Glomerular visceral epithelial cell (primary cell): Measurements from ENCODE around the gene RNF25.

Source experiments
- DNase-seq: peaks from one replicate; pipeline ENCODE4 v3.0.0-alpha.2; 2016; ENCODE audit errors: extremely low spot score

RNF25 gene

DNA sequence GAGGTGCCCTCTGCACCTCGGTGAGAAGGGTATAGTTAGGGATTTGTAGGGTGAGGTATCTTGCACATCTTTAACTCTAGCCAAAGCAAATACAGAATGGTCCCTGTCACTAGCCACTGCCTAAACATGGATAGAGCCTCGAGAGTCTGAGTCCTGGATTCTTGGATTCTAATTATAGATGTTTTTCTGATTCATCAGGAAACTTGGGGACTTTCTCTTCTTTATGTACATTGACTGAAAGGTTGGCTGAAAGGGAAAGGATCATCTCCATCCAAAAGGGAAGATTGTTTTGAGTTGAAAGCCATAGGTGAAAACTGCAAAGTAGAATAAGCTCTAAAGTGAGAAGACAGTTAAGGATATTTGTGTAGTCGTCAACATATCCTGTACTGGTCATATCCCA lies 8.3 kb upstream of the RNF25 start:
- DNase-seq: no peak

DNA sequence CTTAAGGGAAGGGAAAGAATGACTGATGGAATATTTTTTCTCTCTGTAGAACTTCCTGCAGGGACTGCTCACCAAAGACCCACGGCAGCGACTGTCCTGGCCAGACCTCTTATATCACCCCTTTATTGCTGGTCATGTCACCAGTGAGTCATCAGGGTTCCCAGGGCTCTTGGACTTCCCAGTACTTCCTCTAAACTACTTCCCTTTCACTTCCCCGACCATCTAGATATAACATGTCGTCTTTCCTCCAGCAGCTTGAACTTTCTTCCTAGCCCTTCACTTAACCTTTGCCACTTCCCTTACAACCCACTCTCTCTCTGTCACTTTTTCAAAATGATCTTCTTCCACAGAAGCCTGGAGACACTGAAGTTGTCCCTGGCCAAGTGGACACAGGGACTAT lies 7.3 kb upstream of the RNF25 start:
- no peak for DNase-seq

- no peak for DNase-seq
Observed at GRCh38 chr2:218671097-218671653, 627 bp downstream of the RNF25 start.

DNA sequence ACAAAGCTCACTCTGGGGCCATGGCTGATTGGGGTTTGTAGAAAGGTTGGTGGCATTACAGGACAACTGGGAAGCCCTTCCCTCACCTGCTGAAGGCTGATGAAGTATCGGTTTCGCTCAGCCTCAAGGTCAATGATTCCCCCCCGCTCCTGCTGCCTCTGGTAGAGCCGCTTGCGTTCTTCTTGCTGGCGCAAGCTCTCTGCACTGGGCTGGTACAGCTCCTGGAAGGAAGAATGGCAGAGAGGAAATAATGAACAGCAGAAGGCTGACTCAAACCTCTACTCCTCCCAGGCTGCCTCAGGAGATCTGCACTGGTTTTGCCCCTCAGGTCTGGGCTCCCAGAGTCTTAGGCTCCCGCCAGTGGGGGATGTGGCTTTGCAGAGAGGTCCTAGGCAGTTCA lies 7.1 kb downstream of the RNF25 start:
- no peak for DNase-seq

DNA sequence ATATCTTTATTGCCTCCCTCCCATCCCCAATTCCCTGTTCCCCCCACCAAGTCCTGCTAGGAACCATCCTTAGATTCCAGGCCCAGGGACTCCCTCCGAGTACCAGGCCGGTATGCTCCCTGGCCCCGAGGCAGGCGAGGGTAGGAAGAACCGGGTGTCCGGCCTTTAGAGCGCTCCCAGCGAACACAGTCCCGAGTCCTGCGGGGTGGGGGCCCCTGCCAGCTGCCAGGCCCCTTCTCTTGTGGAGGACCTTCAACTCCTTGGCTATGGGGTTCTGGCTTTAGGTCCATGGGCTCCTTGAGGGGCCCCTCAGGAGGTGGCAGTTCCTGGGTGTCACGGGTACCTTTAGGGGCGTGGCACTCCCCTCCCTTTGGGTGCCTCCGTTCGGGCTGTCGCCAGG lies 7.9 kb downstream of the RNF25 start:
- no peak for DNase-seq

DNA sequence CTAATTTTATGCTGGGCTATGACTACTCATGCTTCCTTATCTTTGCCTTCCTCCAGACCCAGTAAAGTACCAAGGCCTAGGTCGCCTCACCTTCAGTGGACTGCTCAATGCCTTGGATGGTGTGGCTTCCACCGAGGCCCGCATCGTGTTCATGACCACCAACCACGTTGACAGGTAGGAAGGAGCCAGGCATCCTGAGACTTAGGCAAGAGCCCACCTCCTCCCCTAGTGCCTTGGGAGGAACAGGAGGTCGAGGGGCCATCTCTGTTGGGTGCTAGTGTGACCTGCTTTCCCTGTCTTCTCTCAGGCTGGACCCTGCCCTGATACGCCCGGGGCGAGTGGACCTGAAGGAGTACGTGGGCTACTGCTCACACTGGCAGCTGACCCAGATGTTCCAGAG lies 9.0 kb downstream of the RNF25 start:
- DNase-seq: no peak

DNA sequence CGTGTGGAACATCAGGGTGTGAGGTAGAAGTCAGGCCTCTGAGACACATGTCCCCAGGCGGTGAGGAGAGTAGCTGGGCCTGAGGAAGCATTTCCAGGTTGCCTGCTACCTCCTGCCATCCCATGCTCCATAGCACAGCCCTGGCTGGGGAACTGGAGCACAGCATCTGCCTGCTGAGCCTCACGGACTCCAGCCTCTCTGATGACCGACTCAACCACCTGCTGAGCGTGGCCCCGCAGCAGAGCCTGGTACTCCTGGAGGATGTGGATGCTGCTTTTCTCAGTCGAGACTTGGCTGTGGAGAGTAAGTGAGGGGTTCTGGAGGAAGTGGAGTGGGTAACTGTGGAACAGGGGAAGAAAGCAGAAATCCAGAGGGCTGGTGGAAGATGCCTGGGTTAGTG lies 9.4 kb downstream of the RNF25 start:
- no peak for DNase-seq

- no peak for DNase-seq
Observed at GRCh38 chr2:218659988-218660358, 11.8 kb downstream of the RNF25 start.

DNA sequence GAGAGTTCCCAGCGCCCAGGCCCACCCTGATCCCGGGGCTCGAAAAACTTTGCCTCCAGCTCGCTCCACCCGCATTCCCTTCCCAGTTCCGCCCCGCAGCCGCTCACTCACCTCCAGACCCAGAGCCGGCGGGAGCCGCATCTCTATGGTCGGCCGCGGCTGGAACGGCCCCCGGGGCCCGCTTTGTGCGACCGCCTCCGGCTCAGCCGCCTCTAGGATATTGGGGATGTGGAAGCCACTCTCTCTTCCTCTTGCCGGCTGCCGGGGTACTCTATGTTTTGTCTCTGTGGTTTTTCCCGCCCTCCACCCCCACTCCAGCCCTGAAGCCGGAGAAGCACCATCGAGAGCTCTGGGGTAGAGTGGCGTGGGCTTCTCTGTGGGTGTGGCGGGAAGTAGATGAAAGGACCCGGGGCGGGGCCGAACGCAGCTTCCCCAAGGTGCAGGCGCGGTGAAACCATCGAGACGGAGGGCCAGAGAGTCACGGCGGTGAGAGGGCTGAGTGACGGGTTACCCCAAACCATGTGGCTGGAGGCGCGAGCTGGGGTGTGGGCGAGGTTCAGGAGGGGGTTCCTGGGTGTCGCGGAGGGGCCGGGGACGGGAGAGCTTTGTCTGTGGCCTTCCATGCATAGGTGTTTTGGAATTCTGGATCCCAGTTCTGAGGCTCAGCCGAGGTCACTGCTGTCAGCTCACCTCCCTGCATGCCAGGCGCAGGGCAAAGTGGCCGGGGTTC lies 12.4 kb downstream of the RNF25 start, which contains the start of the genes BCS1L and ZNF142:
Gene BCS1L, plus strand, starts transcription at position 426 of the 730 bp plus-strand sequence. CDS start 1,305 bp downstream, outside the sequence.
Gene ZNF142, minus strand, starts transcription at position 366 of the 730 bp plus-strand sequence. CDS start 3,194 bp downstream, outside the sequence.
- peak; percentile 92 for DNase-seq

GRCh38 chr2:218658671-218659257 lies 13.0 kb downstream of the RNF25 start:
- DNase-seq: peak; percentile 61

DNA sequence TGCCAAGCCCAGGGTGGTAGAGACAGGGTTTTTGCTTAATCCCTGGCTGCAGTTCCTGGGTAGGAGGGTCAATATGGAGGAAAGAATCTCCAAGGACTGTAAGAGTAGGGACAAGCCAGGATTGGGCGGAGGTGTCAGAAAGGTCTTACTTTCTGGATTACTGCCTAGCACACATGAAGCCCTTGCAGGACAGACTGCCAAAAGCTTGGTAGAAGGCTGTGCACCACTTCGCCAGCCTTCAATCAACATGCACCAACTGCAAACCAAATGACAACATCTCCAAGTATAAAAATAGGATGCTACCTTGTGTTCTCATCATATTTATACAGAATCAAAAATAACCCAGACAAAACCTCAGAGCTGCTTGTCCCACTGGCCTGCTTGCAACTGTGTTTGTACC lies 16.1 kb downstream of the RNF25 start:
- DNase-seq: no peak

GRCh38 chr2:218648787-218649100 lies 23.1 kb downstream of the RNF25 start:
- no peak for DNase-seq

- peak; percentile 74 for DNase-seq
Observed at GRCh38 chr2:218648088-218648786, 23.6 kb downstream of the RNF25 start.

DNA sequence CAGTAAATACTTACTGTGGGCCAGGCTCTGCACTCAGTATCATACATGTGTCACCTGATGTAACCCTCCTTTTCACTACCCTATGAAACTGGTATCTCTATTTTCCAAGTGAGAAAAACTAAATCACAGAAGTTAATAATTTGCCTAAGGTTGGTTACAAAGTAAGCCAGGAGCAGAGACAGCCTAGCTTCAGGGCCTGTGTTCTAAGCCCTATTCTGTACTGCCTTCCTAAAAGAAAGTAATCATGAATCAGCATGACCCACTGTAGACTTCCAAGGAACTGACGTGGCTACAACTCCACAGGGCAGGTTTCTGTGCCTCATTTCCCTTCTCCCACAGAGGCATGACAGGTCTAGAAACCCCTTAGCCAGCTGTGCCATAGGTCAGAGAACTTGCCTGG lies 26.7 kb downstream of the RNF25 start:
- DNase-seq: peak; percentile 86

DNA sequence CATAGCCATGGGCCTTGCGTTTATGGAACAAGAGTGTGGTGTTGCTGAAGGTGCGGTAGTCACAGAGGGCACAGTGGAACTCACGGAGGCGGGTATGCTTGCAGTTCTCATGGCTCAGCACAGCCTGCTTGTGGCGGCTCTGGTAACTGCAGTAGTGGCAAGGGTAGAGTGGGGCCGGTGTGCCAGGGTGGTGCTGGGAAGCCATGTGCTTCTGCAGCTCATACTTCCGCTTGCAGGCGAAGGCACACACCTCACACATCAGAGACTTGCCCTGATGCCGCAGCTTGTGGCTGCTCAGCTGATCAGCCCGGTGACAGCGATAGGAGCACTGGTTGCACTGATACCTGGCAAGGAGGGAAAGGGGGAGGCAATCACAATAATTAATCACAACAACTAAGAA lies 27.1 kb downstream of the RNF25 start:
- no peak for DNase-seq

DNA sequence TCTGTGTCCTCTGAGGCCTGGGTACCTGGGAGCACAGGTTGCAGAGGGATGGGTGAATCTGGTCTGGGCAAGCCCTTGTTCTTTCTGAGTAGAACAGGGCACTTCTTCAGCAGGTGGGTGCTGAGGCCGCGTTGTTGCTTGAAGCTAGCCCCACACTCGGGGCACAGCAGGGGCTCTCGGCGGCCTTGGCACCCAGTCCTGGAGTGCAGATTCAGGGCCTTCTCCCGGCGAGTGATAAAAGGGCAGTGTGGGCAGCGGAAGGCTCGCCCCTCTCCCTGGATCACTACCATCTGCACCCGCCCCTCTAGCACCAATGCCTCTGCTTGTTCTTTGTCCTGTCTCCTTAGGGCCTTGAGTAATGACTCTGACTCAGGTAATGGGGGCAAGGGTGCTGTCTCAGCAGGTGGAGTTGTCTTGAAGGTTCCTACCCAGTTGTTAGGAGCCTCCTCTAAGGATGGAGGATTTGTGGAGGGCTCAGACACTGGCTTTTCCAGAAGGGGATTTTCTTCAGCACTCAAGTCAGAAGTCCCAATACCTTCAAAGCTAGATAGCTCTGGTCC lies 28.0 kb downstream of the RNF25 start:
- DNase-seq: no peak

DNA sequence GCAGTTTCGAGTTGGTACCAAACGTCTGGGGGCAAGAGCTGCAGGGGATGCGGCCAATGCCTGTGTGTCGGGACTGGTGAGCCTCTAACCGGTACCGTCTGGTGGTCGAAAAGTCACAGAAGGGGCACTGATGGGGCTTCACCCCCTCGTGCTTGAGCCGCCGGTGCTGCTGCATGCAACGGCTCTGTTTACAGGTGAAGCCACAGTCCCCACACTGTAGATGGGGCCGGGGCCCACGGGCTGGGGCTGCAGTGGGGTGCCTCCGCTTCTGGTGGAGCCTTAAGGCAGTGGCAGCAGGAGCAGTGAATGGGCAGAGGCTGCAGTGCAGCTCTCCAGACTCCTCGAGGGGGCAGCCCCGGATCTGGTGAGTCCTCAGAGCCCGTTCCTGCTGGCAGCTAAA lies 29.0 kb downstream of the RNF25 start:
- no peak for DNase-seq

GRCh38 chr2:218642121-218642656 lies 29.6 kb downstream of the RNF25 start:
- DNase-seq: no peak

- DNase-seq: no peak
Observed at GRCh38 chr2:218638372-218638771, 33.4 kb downstream of the RNF25 start.

DNA sequence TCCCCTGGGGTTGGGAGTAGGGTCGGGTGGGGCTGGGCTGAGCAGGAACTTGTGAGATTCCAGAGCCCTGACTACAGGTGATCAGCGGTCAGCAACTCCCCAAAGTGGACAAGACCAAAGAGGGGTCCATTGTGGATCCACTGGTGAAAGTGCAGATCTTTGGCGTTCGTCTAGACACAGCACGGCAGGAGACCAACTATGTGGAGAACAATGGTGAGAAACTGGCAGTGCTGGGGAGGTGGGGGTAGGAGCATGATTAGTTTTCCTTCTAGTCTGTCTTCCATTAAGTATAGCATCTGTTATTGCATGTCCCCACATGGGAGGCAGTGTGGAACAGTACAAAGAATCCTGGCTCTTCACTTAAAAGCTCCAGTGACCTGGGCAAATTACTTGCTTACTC lies 36.1 kb downstream of the RNF25 start:
- no peak for DNase-seq

- no peak for DNase-seq
Observed at GRCh38 chr2:218631837-218632236, 40.0 kb downstream of the RNF25 start.

- DNase-seq: no peak
Observed at GRCh38 chr2:218627939-218628338, 43.9 kb downstream of the RNF25 start.
